GM12873 (cell line): ENCODE measurements around the gene KCNJ14.

ENCODE experiments used
- CTCF ChIP-seq: IDR thresholded peaks from 2 replicates; pipeline ENCODE4 v1.5.1; 2012; ENCODE audit warnings: low read depth, mild to moderate bottlenecking, moderate library complexity, low read length, control low read depth; ENCODE audit not compliant: insufficient read depth; ENCODE audit errors: missing control alignments

The KCNJ14 gene

DNA sequence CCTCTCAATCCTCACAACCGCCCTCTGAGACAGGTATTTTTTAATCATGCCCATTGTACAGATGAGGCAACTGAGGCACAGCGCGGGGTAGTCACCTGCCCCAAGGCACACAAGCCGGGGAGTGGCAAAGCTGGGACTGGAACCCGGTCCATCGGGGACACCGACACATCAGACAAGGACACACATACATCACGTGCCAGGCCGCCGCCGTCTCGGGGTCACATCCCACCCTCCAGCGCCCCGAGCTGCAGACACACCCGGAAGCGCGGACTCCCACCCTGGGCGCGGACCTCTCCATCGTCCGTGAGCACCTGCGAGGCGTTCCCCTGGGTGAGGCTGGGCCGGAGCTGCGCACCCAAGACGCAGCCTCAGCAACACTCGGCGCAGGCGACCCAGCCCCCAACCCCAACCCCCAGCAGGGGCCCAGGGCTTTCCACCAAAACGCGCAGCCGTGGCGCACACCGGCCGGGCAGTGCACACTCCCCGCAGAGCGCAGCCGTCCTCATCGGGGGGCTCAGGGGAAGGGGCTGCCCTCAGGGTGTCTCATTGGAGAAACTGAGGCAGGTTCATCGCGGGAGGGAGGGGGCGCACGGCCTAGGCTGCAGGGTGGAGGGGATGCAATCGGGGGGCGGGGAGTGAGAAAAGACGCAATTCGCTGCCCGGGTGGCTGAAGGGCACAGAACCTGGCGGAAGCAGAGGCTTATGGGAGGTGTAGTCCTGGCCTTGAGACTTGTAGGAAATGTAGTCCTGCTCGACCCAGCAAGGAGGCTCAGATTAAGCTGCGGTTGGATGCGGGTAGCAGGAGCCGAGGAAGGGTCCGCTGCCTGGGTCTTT lies 58.1 kb downstream of the KCNJ14 start:
- TF ChIP-seq CTCF: no peak

- no peak for TF ChIP-seq CTCF
Measured at GRCh38 chr19:48514123-48514458, 58.7 kb downstream of the KCNJ14 start.

DNA sequence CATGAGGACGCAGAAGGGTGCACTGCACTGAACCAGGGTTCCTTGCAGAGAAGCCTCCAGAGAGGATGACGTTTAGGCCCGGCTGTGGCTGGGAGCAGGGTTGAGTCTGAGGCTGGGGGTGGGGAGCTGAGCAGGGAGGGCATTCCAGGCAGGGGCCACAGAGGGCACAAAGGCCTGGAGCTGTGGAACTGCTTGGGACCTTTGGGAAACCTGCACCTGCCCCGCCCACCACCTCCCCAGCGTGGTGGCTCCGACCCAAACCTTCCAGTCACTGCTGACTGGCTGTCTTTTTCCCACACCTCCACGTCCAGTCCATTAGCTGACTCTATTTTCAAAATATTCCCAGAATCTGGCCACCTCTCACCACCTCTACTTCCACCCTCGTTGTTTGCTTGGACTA lies 61.2 kb downstream of the KCNJ14 start:
- TF ChIP-seq CTCF: no peak
